Panc1 (cell line): ENCODE data around the gene EIPR1. TPM values are rescaled to one million over a fixed set of nuclear protein-coding genes. Genes with fewer than 3 reads are reported as not detected.
"Not testable (repeated sequence)": the region's sequence is repeated elsewhere in the genome, so short reads cannot be mapped to it uniquely, and the experiment has no call there.

Experiments used
- ATAC-seq: fragments of 200-7000 bp; cut with Tn5 transposase; 2 replicates; pipeline ENCODE4 v1.9.1; 2020; ENCODE audit warnings: mild to moderate bottlenecking, moderate library complexity
- BruUV-seq: library from RNA; stranded (reverse); fragments of 400-500 nt; replicated peaks from 2 replicates; lab custom pipeline; 2021; lab: Mats Ljungman, UMichigan
- CTCF ChIA-PET: fragments of 300-600 bp; sonication (Branson Sonifier 250); formaldehyde crosslinking; loops from one replicate; lab custom pipeline; 2022; ENCODE audit warnings: antibody characterized with exemption; lab: Charles Lee
- POLR2A ChIA-PET: fragments of 300-600 bp; sonication (Branson Sonifier 250); formaldehyde crosslinking; loops from one replicate; lab custom pipeline; 2022; ENCODE audit warnings: antibody characterized with exemption; lab: Charles Lee
- DNase-seq: peaks from one replicate; pipeline ENCODE4 v3.0.0-alpha.2; 2010; ENCODE audit warnings: low read depth, low spot score
- H3K27ac ChIP-seq: 2 replicates; pipeline ENCODE4 v1.5.1; 2011; ENCODE audit warnings: mild to moderate bottlenecking, low read length, inconsistent platforms
- H3K27me3 ChIP-seq: fragments of 200-500 bp; sonication (Bioruptor generic); 2 replicates; pipeline ENCODE4 v1.6.0; 2014; ENCODE audit warnings: low read length, inconsistent platforms; ENCODE audit not compliant: control insufficient read depth, insufficient read depth
- H3K36me3 ChIP-seq: fragments of 200-500 bp; sonication (Bioruptor generic); 2 replicates; pipeline ENCODE4 v1.5.1; 2014; ENCODE audit warnings: inconsistent platforms, mild to moderate bottlenecking, low read length, moderate library complexity; ENCODE audit not compliant: control insufficient read depth, insufficient read depth
- H3K4me1 ChIP-seq: 2 replicates; pipeline ENCODE4 v1.5.1; 2011; ENCODE audit warnings: inconsistent platforms, mild to moderate bottlenecking, low read length, moderate library complexity; ENCODE audit not compliant: control insufficient read depth, insufficient read depth
- H3K4me3 ChIP-seq, 2 experiments: 2 replicates each; pipeline ENCODE4 v1.5.1; 2011 to 2012; ENCODE audit warnings: low read depth in 2 of 2, low read length in 2 of 2, mild to moderate bottlenecking in 2 of 2, inconsistent platforms in 1 of 2, moderate library complexity in 1 of 2
- H3K9me3 ChIP-seq: fragments of 200-500 bp; sonication (Bioruptor generic); 2 replicates; pipeline ENCODE4 v1.5.1; 2014; ENCODE audit warnings: low read depth, mild to moderate bottlenecking, inconsistent platforms, low read length, moderate library complexity; ENCODE audit not compliant: control insufficient read depth, insufficient read depth
- CTCF ChIP-seq: fragments of 450-650 bp; IDR thresholded peaks from 2 replicates; pipeline ENCODE4 v1.5.1; 2017; ENCODE audit warnings: mild to moderate bottlenecking
- POLR2AphosphoS5 ChIP-seq: IDR thresholded peaks from 2 replicates; pipeline ENCODE4 v1.6.1; 2012; ENCODE audit warnings: mild to moderate bottlenecking, low read depth, low read length, moderate library complexity
- REST ChIP-seq, 2 experiments: IDR thresholded peaks; 2 replicates each; pipeline ENCODE4 v1.6.1; 2011 to 2012; ENCODE audit warnings: low read depth in 2 of 2, control low read depth in 1 of 2, low read length in 1 of 2, mild to moderate bottlenecking in 1 of 2, moderate library complexity in 1 of 2; ENCODE audit not compliant: insufficient read depth in 1 of 2
- SIN3A ChIP-seq: IDR thresholded peaks from 2 replicates; pipeline ENCODE4 v1.6.1; 2012; ENCODE audit warnings: low read depth, mild to moderate bottlenecking, low read length, moderate library complexity, borderline replicate concordance; ENCODE audit not compliant: insufficient read depth
- TCF7L2 ChIP-seq: IDR thresholded peaks from 2 replicates; pipeline ENCODE4 v1.6.1; 2011; ENCODE audit warnings: mild to moderate bottlenecking, low read depth, low read length, inconsistent platforms
- in situ Hi-C: cut with HindIII; loops from 2 replicates; pipeline ENCODE4 v1.10.0; 2016; ENCODE audit warnings: low sequenced_read_pairs, low pct_unique_long_range_greater_than_20kb
- intact Hi-C: fragments of 100-400 bp; cut with micrococcal nuclease; formaldehyde crosslinking; loops from one replicate; pipeline ENCODE4 v1.10.0; 2022; ENCODE audit not compliant: unreplicated experiment
- total RNA-seq: library from RNA; stranded (reverse); gene quantifications from one replicate; pipeline ENCODE4 v1.2.1, GENCODE V29; 2021; ENCODE audit not compliant: unreplicated experiment

Gene EIPR1
- total RNA-seq, 1 experiment from 2014 or later: 26.7 TPM

- not testable (repeated sequence) for DNase-seq
These were observed 178.9 kb downstream of the EIPR1 start for GRCh38 chr2:3198671-3199192.

GRCh38 chr2:3198119-3198518 lies 179.5 kb downstream of the EIPR1 start:
- Histone ChIP-seq H3K9me3 (no peaks in the 10 kb centered on the region), H3K4me1 (no peaks in the 10 kb centered on the region), H3K27ac (no peak overlapping the region), H3K27me3 (no peaks in the 10 kb centered on the region), H3K36me3 (0 out of 2 replicates have a peak, but pooled peaks cover 2% of the 10 kb centered on the region), H3K4me3 (no peak overlapping the region)
- ATAC-seq (0 out of 2 replicates have a peak, but pooled peaks have one; percentile 45), DNase-seq (no peak)
- in situ Hi-C loops: no loop called here
- POLR2A ChIA-PET: no interaction called here
- CTCF ChIA-PET: interaction anchor here (0.6 kb wide), 1 partner anchor 516 kb away, joined by 6 read pairs; no protein-coding TSS in a partner anchor
- intact Hi-C loops: no loop called here
- BruUV-seq: no TSS peak
- TF ChIP-seq POLR2AphosphoS5: no peak
- no peak for TF ChIP-seq CTCF

More at GRCh38 chr2:3198671-3199192, 178.9 kb downstream of the EIPR1 start:
- H3K4me3 ChIP-seq, H3K9me3 ChIP-seq, in situ Hi-C loops, H3K4me1 ChIP-seq, intact Hi-C loops, H3K36me3 ChIP-seq, BruUV-seq, ATAC-seq, POLR2A ChIA-PET, H3K27ac ChIP-seq, H3K27me3 ChIP-seq: not testable (repeated sequence)
- CTCF ChIA-PET: interaction anchor here (0.6 kb wide), 1 partner anchor 516 kb away, joined by 6 read pairs; no protein-coding TSS in a partner anchor

- POLR2A ChIA-PET: no interaction called here
- in situ Hi-C loops: no loop called here
- ATAC-seq (no peak), DNase-seq (no peak)
- intact Hi-C loops: no loop called here
- no peak for TF ChIP-seq POLR2AphosphoS5
- no peak for TF ChIP-seq CTCF
- TF ChIP-seq REST (IDR thresholded peaks at IDR 0.05; ENCODE audit: insufficient read depth in 1 of 2, low read depth in 2 of 2, low read length in 1 of 2): no peak
- TF ChIP-seq TCF7L2: no peak
- no peak for TF ChIP-seq SIN3A
- Histone ChIP-seq H3K27me3 (no peaks in the 10 kb centered on the region), H3K4me1 (no peaks in the 10 kb centered on the region), H3K9me3 (no peaks in the 10 kb centered on the region), H3K4me3 (no peak overlapping the region), H3K36me3 (0 out of 2 replicates have a peak, but pooled peaks cover 2% of the 10 kb centered on the region), H3K27ac (no peak overlapping the region)
- CTCF ChIA-PET: no interaction called here
- BruUV-seq: no TSS peak
These were observed 180.3 kb downstream of the EIPR1 start for GRCh38 chr2:3197308-3197707.
